Endothelial cell of umbilical vein (primary cell): Measurements from ENCODE around the gene PPAN. TPM values are rescaled to one million over a fixed set of nuclear protein-coding genes. Genes with fewer than 3 reads are reported as not detected.

ENCODE experiments used
- BruUV-seq: library from RNA; stranded (reverse); fragments of 400-500 nt; replicated peaks from 2 replicates; lab custom pipeline; 2021; lab: Mats Ljungman, UMichigan
- CTCF ChIA-PET: fragments of 300-600, 350-600 bp; sonication (Branson Sonifier 250); formaldehyde crosslinking; loops from one replicate; lab custom pipeline; 2021; ENCODE audit warnings: antibody characterized with exemption, inconsistent platforms; lab: Charles Lee
- POLR2A ChIA-PET: fragments of 300-600, 350-600 bp; sonication (Branson Sonifier 250); formaldehyde crosslinking; loops from one replicate; lab custom pipeline; 2021; ENCODE audit warnings: antibody characterized with exemption, inconsistent platforms; lab: Charles Lee
- DNase-seq: peaks from one replicate; pipeline ENCODE4 v3.0.0-alpha.2; 2011; ENCODE audit warnings: low read depth, low spot score
- FAIRE-seq: peaks from 2 replicates; lab custom pipeline; 2011; peaks lifted over from hg19 to GRCh38; lab: Jason Lieb, UNC
- H2AFZ ChIP-seq: 2 replicates; pipeline ENCODE4 v1.6.0; 2012; ENCODE audit warnings: low read depth, low read length, control low read depth, inconsistent platforms
- H3K27ac ChIP-seq: 2 replicates; pipeline ENCODE4 v1.5.1; 2011; ENCODE audit warnings: low read depth, mild to moderate bottlenecking, control low read depth, low read length, moderate library complexity; ENCODE audit not compliant: insufficient read depth
- H3K27me3 ChIP-seq, 2 experiments: 2 replicates each; pipeline versions ENCODE4 v1.6.0 to v1.6.1; 2011; ENCODE audit warnings: low read length in 2 of 2, mixed read lengths in 1 of 2; ENCODE audit not compliant: control insufficient read depth in 2 of 2, insufficient read depth in 2 of 2
- H3K36me3 ChIP-seq, 2 experiments: 2 replicates in 1 of 2; 3 replicates in 1 of 2; pipeline ENCODE4 v1.5.1; 2011; ENCODE audit warnings: low read length in 2 of 2, mild to moderate bottlenecking in 1 of 2, moderate library complexity in 1 of 2; ENCODE audit not compliant: control insufficient read depth in 2 of 2, insufficient read depth in 2 of 2; ENCODE audit errors: extremely low read depth in 1 of 2
- H3K4me1 ChIP-seq: 3 replicates; pipeline ENCODE4 v1.5.1; 2011; ENCODE audit warnings: mild to moderate bottlenecking, low read length; ENCODE audit not compliant: control insufficient read depth, insufficient read depth; ENCODE audit errors: extremely low read depth
- H3K4me2 ChIP-seq: 2 replicates; pipeline ENCODE4 v1.6.1; 2011; ENCODE audit warnings: low read length, control low read depth, mixed read lengths; ENCODE audit not compliant: insufficient read depth
- H3K4me3 ChIP-seq, 3 experiments: fragments of 200-600 bp in 1 of 3; sonication (generic), shearing (Covaris generic) in 1 of 3; replicated peaks in 1 of 3; 2 replicates each; pipeline ENCODE4 v1.5.1; 2011 to 2016; ENCODE audit warnings: control low read depth in 3 of 3, low read length in 3 of 3, mild to moderate bottlenecking in 2 of 3, inconsistent platforms in 1 of 3, low read depth in 1 of 3, moderate library complexity in 1 of 3; ENCODE audit not compliant: insufficient read depth in 1 of 3
- H3K79me2 ChIP-seq: 2 replicates; pipeline ENCODE4 v1.6.0; 2012; ENCODE audit warnings: low read length, inconsistent platforms; ENCODE audit not compliant: control insufficient read depth, insufficient read depth
- H3K9ac ChIP-seq: replicated peaks from 2 replicates; pipeline ENCODE3; 2011; ENCODE audit warnings: low read length, control low read depth; ENCODE audit not compliant: insufficient read depth; ENCODE audit errors: extremely low read depth
- H3K9me1 ChIP-seq: replicated peaks from 3 replicates; pipeline ENCODE4 v1.6.0; 2011; ENCODE audit warnings: mild to moderate bottlenecking, low read length; ENCODE audit not compliant: control insufficient read depth, insufficient read depth; ENCODE audit errors: extremely low read depth
- H3K9me3 ChIP-seq: replicated peaks from 2 replicates; pipeline ENCODE4 v1.5.1; 2012; ENCODE audit warnings: low read length, inconsistent platforms; ENCODE audit not compliant: control insufficient read depth, insufficient read depth
- H4K20me1 ChIP-seq: replicated peaks from 2 replicates; pipeline ENCODE3; 2011; ENCODE audit warnings: mild to moderate bottlenecking, low read length; ENCODE audit not compliant: control insufficient read depth, insufficient read depth; ENCODE audit errors: extremely low read depth
- EZH2 ChIP-seq: IDR thresholded peaks from 2 replicates; pipeline ENCODE4 v1.6.1; 2012; ENCODE audit warnings: borderline replicate concordance, low read depth, mild to moderate bottlenecking, moderate library complexity, low read length, inconsistent platforms; ENCODE audit not compliant: severe bottlenecking
- FOS ChIP-seq: IDR thresholded peaks from 2 replicates; pipeline ENCODE4 v1.6.1; 2011; ENCODE audit warnings: mild to moderate bottlenecking, low read length, moderate library complexity, borderline replicate concordance; ENCODE audit not compliant: insufficient read depth
- GATA2 ChIP-seq: IDR thresholded peaks from 2 replicates; pipeline ENCODE4 v1.7.0; 2011; ENCODE audit warnings: low read depth, mild to moderate bottlenecking, moderate library complexity, mixed read lengths, low read length; ENCODE audit not compliant: insufficient read length, insufficient read depth
- JUN ChIP-seq: IDR thresholded peaks from 2 replicates; pipeline ENCODE4 v1.6.1; 2011; ENCODE audit warnings: borderline replicate concordance, low read depth; ENCODE audit not compliant: insufficient read length, insufficient read depth
- MYC ChIP-seq: IDR thresholded peaks from one replicate; pipeline ENCODE4 v1.6.1; 2011; ENCODE audit warnings: mild to moderate bottlenecking, low read depth, low read length
- POLR2A ChIP-seq: IDR thresholded peaks from 2 replicates; pipeline ENCODE4 v1.6.1; 2012; ENCODE audit warnings: low read depth, mild to moderate bottlenecking, control low read depth, low read length
- POLR2AphosphoS5 ChIP-seq: IDR thresholded peaks from 2 replicates; pipeline ENCODE4 v1.6.1; 2012; ENCODE audit warnings: low read depth, mild to moderate bottlenecking, control low read depth, low read length, moderate library complexity; ENCODE audit not compliant: insufficient read depth
- dilution Hi-C: fragments of 300-500 bp; cut with MboI; formaldehyde crosslinking; loops from one replicate; pipeline ENCODE4 v1.15.0; 2019; ENCODE audit warnings: low sequenced_read_pairs; ENCODE audit not compliant: extremely low pct_ligation_motif_present
- intact Hi-C: fragments of 100-400 bp; cut with micrococcal nuclease; formaldehyde crosslinking; loops from one replicate; pipeline ENCODE4 v1.10.0; 2022
- polyA plus RNA-seq, 4 experiments: library from polyadenylated mRNA; depleted of rRNA in 3 of 4; stranded (reverse) in 3 of 4; unstranded in 1 of 4; fragments of >200 nt; gene quantifications; 2 replicates each; pipeline versions ENCODE4 v1.2.1 to v1.2.3, GENCODE V29; 2011 to 2012; ENCODE audit warnings: missing spikeins in 1 of 4
- total RNA-seq: library from RNA; stranded (reverse); gene quantifications from 2 replicates; pipeline ENCODE4 v1.2.3, GENCODE V29; 2021
- TF ChIP-seq, protein P1 (sequence below): IDR thresholded peaks from 2 replicates; pipeline ENCODE4 v1.6.1; 2011; ENCODE audit not compliant: insufficient read depth, insufficient read length
- TF ChIP-seq, protein P2 (sequence below), 2 donors: IDR thresholded peaks; 1 replicate in 1 of 2; 2 replicates in 1 of 2; pipeline ENCODE4 v1.5.1; 2011; ENCODE audit warnings: low read length in 2 of 2, mild to moderate bottlenecking in 2 of 2, moderate library complexity in 2 of 2, control low read depth in 1 of 2, inconsistent platforms in 1 of 2, low read depth in 1 of 2; ENCODE audit not compliant: insufficient read depth in 1 of 2; ENCODE audit errors: extremely low read depth in 1 of 2

Gene PPAN
- total and polyA plus RNA-seq, 2 donors (not counting 3 experiments of a cell fraction or from before 2014, with no cell fraction given), result 27.6 to 51.6 TPM

DNA sequence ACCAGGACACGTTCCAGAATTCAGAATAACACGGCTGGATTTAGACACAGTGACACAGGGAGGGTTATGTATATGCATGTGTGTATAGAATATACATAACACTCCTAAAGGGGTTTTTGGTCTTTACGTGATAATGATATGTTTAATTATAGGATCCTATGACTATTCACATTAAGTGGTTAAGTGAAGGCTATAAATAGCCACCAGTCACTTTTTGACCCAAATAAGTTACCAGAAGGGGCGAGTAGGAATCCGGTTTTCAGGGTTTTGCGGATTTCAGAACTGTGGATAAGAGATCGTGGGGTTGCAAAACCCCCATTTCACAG, 10.6 kb upstream of the PPAN start:
- no TSS peak for BruUV-seq
- Histone ChIP-seq H3K27me3 (peaks cover 0 to 3% of the 10 kb centered on the region in 2 experiments), H3K4me2 (peak overlapping the region; percentile 27), H3K9ac (no peak overlapping the region), H4K20me1 (no peaks in the 10 kb centered on the region), H3K27ac (no peak overlapping the region), H3K9me3 (no peaks in the 10 kb centered on the region), H3K4me1 (peaks cover 3% of the 10 kb centered on the region), H3K9me1 (no peaks in the 10 kb centered on the region), H3K79me2 (no peaks in the 10 kb centered on the region), H3K4me3 (no peak overlapping the region), H2AFZ (peak overlapping the region; percentile 2), H3K36me3 (peaks cover 0 to 6% of the 10 kb centered on the region in 2 experiments)
- TF ChIP-seq MYC (no peak), EZH2 (no peak), POLR2AphosphoS5 (no peak), JUN (no peak), FOS (no peak), GATA2 (no peak), POLR2A (no peak)
- TF ChIP-seq, protein P1, sequence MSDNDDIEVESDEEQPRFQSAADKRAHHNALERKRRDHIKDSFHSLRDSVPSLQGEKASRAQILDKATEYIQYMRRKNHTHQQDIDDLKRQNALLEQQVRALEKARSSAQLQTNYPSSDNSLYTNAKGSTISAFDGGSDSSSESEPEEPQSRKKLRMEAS, result no peak
- TF ChIP-seq, protein P2, sequence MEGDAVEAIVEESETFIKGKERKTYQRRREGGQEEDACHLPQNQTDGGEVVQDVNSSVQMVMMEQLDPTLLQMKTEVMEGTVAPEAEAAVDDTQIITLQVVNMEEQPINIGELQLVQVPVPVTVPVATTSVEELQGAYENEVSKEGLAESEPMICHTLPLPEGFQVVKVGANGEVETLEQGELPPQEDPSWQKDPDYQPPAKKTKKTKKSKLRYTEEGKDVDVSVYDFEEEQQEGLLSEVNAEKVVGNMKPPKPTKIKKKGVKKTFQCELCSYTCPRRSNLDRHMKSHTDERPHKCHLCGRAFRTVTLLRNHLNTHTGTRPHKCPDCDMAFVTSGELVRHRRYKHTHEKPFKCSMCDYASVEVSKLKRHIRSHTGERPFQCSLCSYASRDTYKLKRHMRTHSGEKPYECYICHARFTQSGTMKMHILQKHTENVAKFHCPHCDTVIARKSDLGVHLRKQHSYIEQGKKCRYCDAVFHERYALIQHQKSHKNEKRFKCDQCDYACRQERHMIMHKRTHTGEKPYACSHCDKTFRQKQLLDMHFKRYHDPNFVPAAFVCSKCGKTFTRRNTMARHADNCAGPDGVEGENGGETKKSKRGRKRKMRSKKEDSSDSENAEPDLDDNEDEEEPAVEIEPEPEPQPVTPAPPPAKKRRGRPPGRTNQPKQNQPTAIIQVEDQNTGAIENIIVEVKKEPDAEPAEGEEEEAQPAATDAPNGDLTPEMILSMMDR (IDR thresholded peaks at IDR 0.05; ENCODE audit: extremely low read depth in 1 of 2, insufficient read depth in 1 of 2, low read depth in 1 of 2, low read length in 2 of 2), result no peak
- CTCF ChIA-PET, result interaction anchor here (0.7 to 2.6 kb wide), 8 partner anchors 9 to 165 kb away, joined by 3 to 17 read pairs (median 6); partner anchors contain the start of gene PPAN
- dilution Hi-C loops, result no loop called here
- POLR2A ChIA-PET, result interaction anchor here (2.0 kb wide), 1 partner anchor 11 kb away, joined by 11 read pairs; the partner anchor contains the start of gene PPAN
- intact Hi-C loops, result no loop called here
- DNase-seq, result no peak
- FAIRE-seq, result no peak
